ENCODE data around the gene MTX1. TPM values are rescaled to one million over a fixed set of nuclear protein-coding genes. Genes with fewer than 3 reads are reported as not detected.
A peak's percentile ranks its signal among the peaks of the same experiment; 100 is the strongest.

The MTX1 gene
- total RNA-seq, 1 donor from 2014 or later: 38.8 TPM

DNA sequence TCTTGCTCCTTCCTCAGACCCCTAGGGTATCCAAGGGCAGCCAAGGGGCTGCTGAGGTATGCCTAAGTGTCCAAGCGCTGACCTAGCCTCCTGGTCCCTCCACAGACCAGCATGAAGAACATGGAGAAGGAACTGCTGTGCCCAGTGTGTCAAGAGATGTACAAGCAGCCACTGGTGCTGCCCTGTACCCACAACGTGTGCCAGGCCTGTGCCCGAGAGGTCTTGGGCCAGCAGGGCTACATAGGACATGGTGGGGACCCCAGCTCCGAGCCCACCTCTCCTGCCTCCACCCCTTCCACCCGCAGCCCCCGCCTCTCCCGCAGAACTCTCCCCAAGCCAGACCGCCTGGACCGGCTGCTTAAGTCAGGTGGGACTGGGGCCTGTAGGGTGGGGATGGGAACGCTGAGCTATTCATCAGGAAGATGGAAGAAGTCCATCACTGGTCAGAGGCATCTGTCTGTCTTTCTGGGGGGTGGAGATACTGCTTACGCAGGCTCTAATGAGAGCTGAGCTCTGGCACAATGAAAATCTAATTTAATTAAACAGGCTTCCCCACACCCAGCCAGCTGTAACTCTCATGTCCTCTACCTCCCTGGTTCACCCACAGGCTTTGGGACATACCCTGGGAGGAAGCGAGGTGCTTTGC lies 33.1 kb upstream of the MTX1 start:
- Mint-ChIP-seq H3K9me3 (ENCODE audit: unreplicated experiment) (no peaks in the 10 kb centered on the region), H3K27me3 (ENCODE audit: unreplicated experiment) (peaks cover 8% of the 10 kb centered on the region), H3K4me3 (ENCODE audit: unreplicated experiment) (peak overlapping the region; percentile 87), H3K27ac (ENCODE audit: unreplicated experiment) (no peak overlapping the region), H3K36me3 (ENCODE audit: low read depth, unreplicated experiment) (peaks cover 29% of the 10 kb centered on the region), H3K4me1 (ENCODE audit: unreplicated experiment) (peaks cover 30% of the 10 kb centered on the region)
- no peak for DNase-seq (ENCODE audit: low spot score)
- TF ChIP-seq CTCF (IDR thresholded peaks at IDR 0.05; ENCODE audit: unreplicated experiment): no peak

DNA sequence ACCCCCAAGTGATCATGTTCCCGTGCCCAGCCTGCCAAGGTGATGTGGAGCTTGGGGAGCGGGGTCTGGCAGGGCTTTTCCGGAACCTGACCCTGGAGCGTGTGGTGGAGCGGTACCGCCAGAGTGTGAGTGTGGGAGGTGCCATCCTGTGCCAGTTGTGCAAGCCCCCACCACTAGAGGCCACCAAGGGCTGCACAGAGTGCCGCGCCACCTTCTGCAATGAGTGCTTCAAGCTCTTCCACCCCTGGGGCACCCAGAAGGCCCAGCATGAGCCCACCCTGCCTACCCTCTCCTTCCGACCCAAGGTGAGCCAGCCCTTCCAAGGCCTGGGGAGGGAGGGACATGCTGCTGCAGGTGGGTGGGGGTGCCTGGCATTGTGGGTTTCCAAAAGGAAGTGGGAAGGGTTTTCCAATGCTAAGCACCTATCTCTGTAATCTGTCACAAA lies 32.5 kb upstream of the MTX1 start:
- TF ChIP-seq CTCF (IDR thresholded peaks at IDR 0.05; ENCODE audit: unreplicated experiment): no peak
- H3K4me3 Mint-ChIP-seq (ENCODE audit: unreplicated experiment): no peak overlapping the region
- H3K4me1 Mint-ChIP-seq (ENCODE audit: unreplicated experiment): peaks cover 30% of the 10 kb centered on the region
- H3K27ac Mint-ChIP-seq (ENCODE audit: unreplicated experiment): no peak overlapping the region
- H3K36me3 Mint-ChIP-seq (ENCODE audit: low read depth, unreplicated experiment): peaks cover 28% of the 10 kb centered on the region
- peaks cover 8% of the 10 kb centered on the region for H3K27me3 Mint-ChIP-seq (ENCODE audit: unreplicated experiment)
- no peak for DNase-seq (ENCODE audit: low spot score)
- no peaks in the 10 kb centered on the region for H3K9me3 Mint-ChIP-seq (ENCODE audit: unreplicated experiment)

GRCh38 chr1:155176544-155177071 lies 31.9 kb upstream of the MTX1 start:
- peak; percentile 81 for TF ChIP-seq CTCF (IDR thresholded peaks at IDR 0.05; ENCODE audit: unreplicated experiment)
- peak overlapping the region; percentile 14 for H3K4me3 Mint-ChIP-seq (ENCODE audit: unreplicated experiment)
- peaks cover 8% of the 10 kb centered on the region for H3K27me3 Mint-ChIP-seq (ENCODE audit: unreplicated experiment)
- H3K9me3 Mint-ChIP-seq (ENCODE audit: unreplicated experiment): no peaks in the 10 kb centered on the region
- DNase-seq (ENCODE audit: low spot score): peak; percentile 86
- peaks cover 30% of the 10 kb centered on the region for H3K4me1 Mint-ChIP-seq (ENCODE audit: unreplicated experiment)
- H3K36me3 Mint-ChIP-seq (ENCODE audit: low read depth, unreplicated experiment): peaks cover 28% of the 10 kb centered on the region
- peak overlapping the region; percentile 64 for H3K27ac Mint-ChIP-seq (ENCODE audit: unreplicated experiment)

DNA sequence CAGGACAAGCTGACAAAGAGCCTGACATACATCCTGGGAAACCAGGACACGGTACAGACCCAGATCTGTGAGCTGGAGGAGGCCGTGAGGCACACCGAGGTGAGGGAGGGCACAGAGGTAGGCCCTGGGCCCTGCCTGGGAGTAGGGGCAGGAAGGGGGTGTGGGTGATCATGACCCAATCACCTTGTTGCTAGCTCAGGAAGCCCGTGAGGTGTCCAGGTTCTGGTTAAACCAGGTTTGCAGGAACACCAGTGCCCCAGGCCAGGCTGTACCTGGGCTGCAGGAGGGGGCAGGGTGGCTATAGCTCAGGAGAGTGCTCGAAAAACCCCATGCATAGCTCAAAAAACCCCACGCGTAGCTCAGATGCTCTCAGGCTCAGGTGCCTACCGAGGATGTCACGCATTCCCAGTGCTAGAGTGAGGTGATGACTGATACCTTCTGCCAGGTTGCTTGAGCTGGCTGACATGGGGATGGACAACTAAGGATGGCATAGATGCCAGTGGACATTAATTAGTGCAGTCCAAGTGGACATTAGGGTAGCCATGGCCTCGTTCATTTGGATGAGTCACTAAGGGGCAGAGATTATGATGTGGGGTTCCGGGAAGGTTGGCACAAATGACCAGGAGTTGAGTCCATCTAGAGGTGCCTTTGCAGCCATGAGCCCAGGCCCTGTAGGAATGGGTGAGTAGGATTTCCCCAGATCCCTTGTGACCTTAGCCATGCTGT lies 31.1 kb upstream of the MTX1 start:
- peak overlapping the region; percentile 25 for H3K4me3 Mint-ChIP-seq (ENCODE audit: unreplicated experiment)
- peaks cover 8% of the 10 kb centered on the region for H3K27me3 Mint-ChIP-seq (ENCODE audit: unreplicated experiment)
- no peak overlapping the region for H3K27ac Mint-ChIP-seq (ENCODE audit: unreplicated experiment)
- H3K36me3 Mint-ChIP-seq (ENCODE audit: low read depth, unreplicated experiment): peaks cover 22% of the 10 kb centered on the region
- no peaks in the 10 kb centered on the region for H3K9me3 Mint-ChIP-seq (ENCODE audit: unreplicated experiment)
- H3K4me1 Mint-ChIP-seq (ENCODE audit: unreplicated experiment): peaks cover 24% of the 10 kb centered on the region
- no peak for TF ChIP-seq CTCF (IDR thresholded peaks at IDR 0.05; ENCODE audit: unreplicated experiment)
- peak; percentile 1 for DNase-seq (ENCODE audit: low spot score)

DNA sequence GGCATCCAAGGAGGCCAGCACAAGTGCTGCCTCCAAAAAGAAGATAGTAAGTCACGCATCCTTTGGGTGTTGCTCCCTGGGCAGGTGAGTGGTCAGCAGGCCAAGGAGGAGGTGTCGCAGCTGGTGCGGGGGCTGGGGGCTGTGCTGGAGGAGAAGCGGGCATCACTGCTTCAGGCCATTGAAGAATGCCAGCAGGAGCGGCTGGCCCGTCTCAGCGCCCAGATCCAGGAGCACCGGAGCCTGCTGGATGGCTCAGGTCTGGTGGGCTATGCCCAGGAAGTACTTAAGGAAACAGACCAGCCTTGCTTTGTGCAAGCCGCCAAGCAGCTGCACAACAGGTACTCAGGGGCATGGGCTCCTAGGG lies 30.6 kb upstream of the MTX1 start:
- TF ChIP-seq CTCF (IDR thresholded peaks at IDR 0.05; ENCODE audit: unreplicated experiment): no peak
- peaks cover 20% of the 10 kb centered on the region for H3K36me3 Mint-ChIP-seq (ENCODE audit: low read depth, unreplicated experiment)
- DNase-seq (ENCODE audit: low spot score): no peak
- peak overlapping the region; percentile 25 for H3K4me3 Mint-ChIP-seq (ENCODE audit: unreplicated experiment)
- H3K9me3 Mint-ChIP-seq (ENCODE audit: unreplicated experiment): no peaks in the 10 kb centered on the region
- no peak overlapping the region for H3K27ac Mint-ChIP-seq (ENCODE audit: unreplicated experiment)
- H3K4me1 Mint-ChIP-seq (ENCODE audit: unreplicated experiment): peaks cover 21% of the 10 kb centered on the region
- H3K27me3 Mint-ChIP-seq (ENCODE audit: unreplicated experiment): peaks cover 6% of the 10 kb centered on the region
